WI38 (cell line): ENCODE results near the gene TAP2.

ENCODE experiments used
- H3K4me3 ChIP-seq: 2 replicates; pipeline ENCODE4 v1.5.1; 2011; ENCODE audit warnings: low read depth, mild to moderate bottlenecking, control low read depth, low read length
- CTCF ChIP-seq: IDR thresholded peaks from 2 replicates; pipeline ENCODE4 v1.5.1; 2012; ENCODE audit warnings: low read depth, mild to moderate bottlenecking, control low read depth, low read length

TAP2 gene

GRCh38 chr6:32832535-32832934, 6.0 kb downstream of the TAP2 start:
- H3K4me3 ChIP-seq = no peak overlapping the region
- no peak for TF ChIP-seq CTCF

GRCh38 chr6:32830936-32831335, 7.6 kb downstream of the TAP2 start:
- TF ChIP-seq CTCF = no peak
- no peak overlapping the region for H3K4me3 ChIP-seq

DNA sequence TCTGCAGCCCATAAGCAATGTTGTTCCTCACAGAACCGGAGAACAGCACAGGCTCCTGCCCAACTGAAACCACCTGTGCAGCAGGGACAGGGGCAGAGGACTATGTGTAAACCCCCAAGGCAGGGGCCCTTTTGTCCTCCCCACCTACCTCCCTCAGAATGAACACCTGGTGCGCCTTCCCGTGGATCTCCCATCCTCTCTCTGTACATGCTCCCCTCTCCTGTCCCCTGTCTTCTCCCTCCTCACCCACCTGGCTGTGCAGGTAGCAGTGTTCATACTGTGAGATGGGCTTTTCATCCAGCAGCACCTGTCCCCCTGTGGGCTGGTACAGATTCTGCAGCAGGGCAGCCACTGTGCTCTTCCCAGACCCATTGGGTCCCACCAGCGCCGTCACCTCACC, 8.5 kb downstream of the TAP2 start:
- H3K4me3 ChIP-seq = no peak overlapping the region
- no peak for TF ChIP-seq CTCF

DNA sequence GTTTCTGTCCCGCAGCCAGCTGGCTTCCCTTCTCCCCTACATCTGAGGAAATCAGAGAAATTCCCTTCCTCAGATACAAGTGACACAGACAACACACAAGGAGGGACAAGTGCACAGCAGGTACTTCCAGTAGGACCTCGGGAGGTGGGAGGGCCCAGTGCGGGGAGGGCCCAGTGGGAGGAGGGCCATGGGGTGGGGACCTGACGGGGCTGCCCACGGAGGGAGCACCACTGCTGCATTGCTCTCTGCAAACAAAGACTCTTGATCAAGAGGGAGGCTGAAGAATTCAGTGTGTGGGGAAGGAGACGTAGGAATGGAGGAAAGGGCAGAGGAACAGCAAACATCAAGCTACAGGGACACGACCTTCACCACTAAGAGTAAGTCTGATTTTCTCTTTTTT, 9.0 kb downstream of the TAP2 start:
- no peak for TF ChIP-seq CTCF
- no peak overlapping the region for H3K4me3 ChIP-seq

- no peak for TF ChIP-seq CTCF
- H3K4me3 ChIP-seq = no peak overlapping the region
Measured at GRCh38 chr6:32827025-32827424, 11.5 kb downstream of the TAP2 start.

DNA sequence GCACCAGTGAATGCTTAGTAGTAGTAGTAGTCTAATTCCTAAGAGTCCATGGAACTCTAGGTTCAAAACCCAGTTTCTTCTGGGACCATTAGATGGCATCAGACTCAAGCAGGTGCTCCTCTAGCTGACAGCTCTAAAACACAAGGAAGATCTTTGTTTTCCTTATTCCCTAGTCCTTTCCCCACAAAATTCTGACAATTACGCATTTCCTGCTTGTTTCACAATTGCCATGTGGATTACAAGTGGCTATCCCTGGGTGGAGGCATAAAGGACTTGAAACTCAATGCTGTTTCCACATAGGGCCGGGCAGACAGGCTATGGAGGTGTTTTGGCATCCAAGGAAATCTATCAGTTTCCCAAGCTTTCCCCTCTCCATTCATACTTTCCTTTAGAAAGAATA, 12.6 kb downstream of the TAP2 start:
- H3K4me3 ChIP-seq = no peak overlapping the region
- TF ChIP-seq CTCF = no peak

GRCh38 chr6:32819729-32820128, 18.8 kb downstream of the TAP2 start:
- H3K4me3 ChIP-seq = no peak overlapping the region
- TF ChIP-seq CTCF = no peak
